Measurements from ENCODE around the gene OR2D2. TPM values are rescaled to one million over a fixed set of nuclear protein-coding genes. Genes with fewer than 3 reads are reported as not detected.

OR2D2 gene
- total RNA-seq, 2 experiments from 2014 or later = not detected

DNA sequence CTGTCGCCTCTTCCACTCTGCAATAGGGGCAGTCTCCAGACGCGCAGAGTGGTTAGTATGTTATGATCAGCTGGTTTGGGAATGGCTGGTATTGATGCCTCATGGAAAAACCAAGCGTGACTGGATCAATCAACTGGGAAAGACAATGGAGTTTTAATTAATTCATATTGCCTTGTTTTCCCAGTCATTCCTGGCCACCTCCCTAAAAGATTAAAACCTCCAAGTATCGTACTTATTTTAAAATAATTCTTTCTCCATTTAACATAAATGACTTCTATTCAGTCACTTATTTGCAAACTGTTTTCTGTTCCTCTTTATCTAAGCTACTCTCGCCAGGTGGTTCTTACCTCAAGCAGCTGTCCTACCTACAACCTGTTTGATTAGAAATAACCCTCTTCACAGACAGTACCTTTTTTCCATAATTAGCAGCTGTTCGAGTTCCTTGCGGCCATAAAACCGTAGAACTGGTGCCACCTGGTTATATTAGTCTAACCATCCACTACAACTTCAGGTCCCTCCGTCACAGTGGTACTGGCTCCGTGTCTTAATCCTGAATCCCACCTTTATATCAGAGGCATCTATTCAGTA is 34.8 kb upstream of the OR2D2 start:
- ChIA-PET POLR2A (interaction anchor here (0.6 kb wide), 1 partner anchor 10 kb away, joined by 5 read pairs; no protein-coding TSS in a partner anchor), CTCF (interaction anchor here (0.9 to 2.0 kb wide), 2 partner anchors 114 to 117 kb away, joined by 3 to 6 read pairs; no protein-coding TSS in a partner anchor)
- TF ChIP-seq, protein P1, sequence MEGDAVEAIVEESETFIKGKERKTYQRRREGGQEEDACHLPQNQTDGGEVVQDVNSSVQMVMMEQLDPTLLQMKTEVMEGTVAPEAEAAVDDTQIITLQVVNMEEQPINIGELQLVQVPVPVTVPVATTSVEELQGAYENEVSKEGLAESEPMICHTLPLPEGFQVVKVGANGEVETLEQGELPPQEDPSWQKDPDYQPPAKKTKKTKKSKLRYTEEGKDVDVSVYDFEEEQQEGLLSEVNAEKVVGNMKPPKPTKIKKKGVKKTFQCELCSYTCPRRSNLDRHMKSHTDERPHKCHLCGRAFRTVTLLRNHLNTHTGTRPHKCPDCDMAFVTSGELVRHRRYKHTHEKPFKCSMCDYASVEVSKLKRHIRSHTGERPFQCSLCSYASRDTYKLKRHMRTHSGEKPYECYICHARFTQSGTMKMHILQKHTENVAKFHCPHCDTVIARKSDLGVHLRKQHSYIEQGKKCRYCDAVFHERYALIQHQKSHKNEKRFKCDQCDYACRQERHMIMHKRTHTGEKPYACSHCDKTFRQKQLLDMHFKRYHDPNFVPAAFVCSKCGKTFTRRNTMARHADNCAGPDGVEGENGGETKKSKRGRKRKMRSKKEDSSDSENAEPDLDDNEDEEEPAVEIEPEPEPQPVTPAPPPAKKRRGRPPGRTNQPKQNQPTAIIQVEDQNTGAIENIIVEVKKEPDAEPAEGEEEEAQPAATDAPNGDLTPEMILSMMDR (IDR thresholded peaks at IDR 0.05) = no peak

DNA sequence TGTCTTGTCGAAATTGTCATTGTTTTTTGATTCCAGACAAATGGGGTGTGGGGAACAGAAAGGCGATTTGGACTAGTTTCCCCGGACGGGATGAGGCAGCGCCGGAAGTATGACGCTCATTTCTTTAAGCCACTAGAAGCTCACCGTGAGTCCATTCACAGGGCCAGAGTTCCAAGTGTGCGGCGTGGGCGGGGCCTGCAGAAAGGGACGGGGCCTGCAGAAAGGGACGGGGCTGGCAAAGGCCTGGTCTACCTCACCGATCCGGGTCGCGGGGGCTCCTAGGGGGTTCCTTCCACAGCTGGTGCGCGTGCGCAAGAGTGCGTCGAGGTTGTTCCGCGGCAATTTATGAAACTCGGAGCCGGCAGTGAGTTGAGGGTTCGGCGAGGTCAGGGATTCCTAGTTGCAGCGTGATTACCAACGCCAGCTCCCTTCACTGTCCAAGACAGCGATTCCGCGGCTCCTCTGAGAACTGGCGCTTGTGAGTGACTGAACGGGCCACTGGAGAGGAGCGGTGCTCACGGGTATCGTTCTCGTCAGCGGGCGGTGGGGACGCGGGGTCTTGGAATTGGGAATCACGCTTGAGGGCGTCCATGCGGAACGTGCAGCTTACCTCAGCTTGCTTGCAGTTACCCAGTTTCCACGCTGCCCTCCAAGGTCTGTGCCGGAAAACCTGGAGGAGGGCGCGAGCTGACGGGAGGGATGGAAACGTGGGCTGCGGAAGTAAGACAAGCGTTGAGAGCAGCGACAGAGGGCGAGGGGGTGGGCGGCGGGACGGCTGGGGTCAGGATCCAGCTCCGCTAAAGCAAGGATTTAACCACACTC is 34.1 kb upstream of the OR2D2 start, which contains the start of gene ZNF215:
Gene ZNF215 (plus strand): TSS at position 219 of the 822 bp plus-strand sequence. CDS start 5,847 bp downstream, outside the sequence.
- Mint-ChIP-seq H3K27me3 (peaks cover 38% of the 10 kb centered on the region), H3K9me3 (no peaks in the 10 kb centered on the region), H3K36me3 (ENCODE audit: low read depth) (no peaks in the 10 kb centered on the region), H3K4me3 (peak within 1 kb of the TSS; percentile 84), H3K4me1 (ENCODE audit: low read depth) (peaks cover 20% of the 10 kb centered on the region), H3K27ac (peak within 1 kb of the TSS; percentile 53)
- DNase-seq (peak; percentile 83), ATAC-seq (peak; percentile 84)
- ChIA-PET CTCF (interaction anchor here (0.9 to 2.0 kb wide), 2 partner anchors 114 to 116 kb away, joined by 3 to 6 read pairs; no protein-coding TSS in a partner anchor), POLR2A (interaction anchor here (0.6 kb wide), 1 partner anchor 308 kb away, joined by 3 read pairs; the partner anchor contains the start of gene TPP1)
- intact Hi-C loops (cut with micrococcal nuclease) = no loop called here
- TF ChIP-seq, protein P1 (IDR thresholded peaks at IDR 0.05) = no peak

More for the DNA sequence above, 34.8 kb upstream of the OR2D2 start:
- Mint-ChIP-seq H3K27ac (no peak overlapping the region), H3K4me3 (peak overlapping the region; percentile 84), H3K36me3 (ENCODE audit: low read depth) (peaks cover 2% of the 10 kb centered on the region), H3K4me1 (ENCODE audit: low read depth) (peaks cover 20% of the 10 kb centered on the region), H3K27me3 (peaks cover 40% of the 10 kb centered on the region), H3K9me3 (no peaks in the 10 kb centered on the region)
- no peak for DNase-seq
- intact Hi-C loops (cut with micrococcal nuclease) = no loop called here
- ATAC-seq = no peak

DNA sequence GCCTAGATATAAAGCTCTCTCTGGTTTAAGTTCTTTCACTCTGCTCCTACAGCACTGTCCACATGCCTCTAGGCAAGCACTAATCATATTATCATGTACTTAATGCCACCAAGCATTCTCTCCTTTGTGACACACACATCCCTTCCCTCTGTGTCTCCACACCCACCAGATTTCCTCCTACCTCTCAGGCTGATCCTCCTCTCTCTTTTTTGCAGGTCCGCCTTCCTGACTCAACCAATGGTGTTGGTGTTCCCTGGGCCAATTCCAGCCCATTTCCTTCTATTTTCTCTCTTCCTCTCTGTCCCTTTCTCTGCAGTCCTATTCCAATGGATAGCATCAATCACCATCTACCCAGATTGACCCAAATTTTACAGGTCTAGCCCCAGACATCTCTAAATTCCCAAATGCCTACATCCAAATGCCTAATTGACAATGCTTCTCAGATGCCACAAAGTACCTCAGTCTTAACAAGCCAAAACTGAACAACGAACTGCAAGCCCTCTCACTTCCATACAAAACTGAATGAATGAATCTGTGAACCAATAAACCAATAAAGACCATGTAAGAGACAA is 33.4 kb upstream of the OR2D2 start:
- intact Hi-C loops (cut with micrococcal nuclease) = no loop called here

DNA sequence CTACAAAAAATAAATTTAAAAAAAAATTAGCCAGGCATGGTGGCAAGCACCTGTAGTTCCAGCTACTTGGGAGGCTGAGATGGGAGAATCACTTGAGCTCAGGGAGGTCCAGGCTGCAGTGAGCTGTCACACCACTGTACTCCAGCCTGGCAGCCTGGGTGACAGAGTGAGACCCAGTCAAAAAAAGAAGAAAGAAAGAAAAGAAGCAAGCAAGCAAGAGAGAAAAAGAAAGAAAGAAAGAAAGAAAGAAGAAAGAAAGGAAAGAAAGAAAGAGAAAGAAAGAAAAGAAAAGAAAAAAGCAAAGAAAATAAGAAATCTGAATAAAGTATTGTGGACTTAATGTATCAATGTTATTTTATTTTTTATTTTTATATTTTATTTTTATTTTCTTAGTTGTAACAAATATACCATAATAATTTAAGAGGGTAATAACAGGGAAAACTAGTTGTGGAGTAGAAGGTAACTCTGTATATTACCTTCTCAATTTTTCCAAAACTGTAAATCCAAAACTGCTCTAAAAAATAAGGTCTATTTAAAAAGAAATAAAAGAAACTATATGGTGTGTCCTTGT is 32.8 kb upstream of the OR2D2 start:
- DNase-seq (no peak), ATAC-seq (no peak)
- TF ChIP-seq, protein P1 (IDR thresholded peaks at IDR 0.05) = no peak
- ChIA-PET CTCF (no interaction called here), POLR2A (no interaction called here)
- Mint-ChIP-seq H3K4me1 (ENCODE audit: low read depth) (peaks cover 20% of the 10 kb centered on the region), H3K9me3 (no peaks in the 10 kb centered on the region), H3K27me3 (peaks cover 35% of the 10 kb centered on the region), H3K27ac (no peak overlapping the region), H3K4me3 (peak overlapping the region; percentile 84), H3K36me3 (ENCODE audit: low read depth) (no peaks in the 10 kb centered on the region)
- intact Hi-C loops (cut with micrococcal nuclease) = no loop called here

More for the DNA sequence above, 33.4 kb upstream of the OR2D2 start:
- ChIA-PET POLR2A (no interaction called here), CTCF (no interaction called here)
- Mint-ChIP-seq H3K27me3 (peaks cover 38% of the 10 kb centered on the region), H3K36me3 (ENCODE audit: low read depth) (no peaks in the 10 kb centered on the region), H3K4me3 (peak overlapping the region; percentile 84), H3K4me1 (ENCODE audit: low read depth) (peaks cover 20% of the 10 kb centered on the region), H3K27ac (peak overlapping the region; percentile 53), H3K9me3 (no peaks in the 10 kb centered on the region)
- ATAC-seq = peak; percentile 10
- TF ChIP-seq, protein P1 (IDR thresholded peaks at IDR 0.05) = no peak
- DNase-seq = no peak

All from activated CD8-positive, alpha-beta T cell treated with anti-CD3 and anti-CD28 coated beads for 36 hours (primary cell).